Activated gamma-delta T cell treated with anti-CD3 and anti-CD28 coated beads, Interleukin-2, amount 50 U/mL, for 16 hours (primary cell): ENCODE measurements around the gene SOX15.
"Not testable (repeated sequence)": the region's sequence is repeated elsewhere in the genome, so short reads cannot be mapped to it uniquely, and the experiment has no call there.

Experiments used
- DNase-seq: peaks from one replicate; pipeline ENCODE4 v3.0.0-alpha.2; 2020; ENCODE audit warnings: low read depth

Gene SOX15

GRCh38 chr17:7610641-7611040, 20.7 kb upstream of the SOX15 start:
- DNase-seq, result no peak

- DNase-seq, result no peak
These were observed 16.4 kb upstream of the SOX15 start for GRCh38 chr17:7606280-7606679.

- DNase-seq, result not testable (repeated sequence)
These were observed 7.7 kb upstream of the SOX15 start for GRCh38 chr17:7597561-7597960.

GRCh38 chr17:7593296-7593695, 3.4 kb upstream of the SOX15 start:
- no peak for DNase-seq

- DNase-seq, result no peak
These were observed 2.6 kb upstream of the SOX15 start for GRCh38 chr17:7592422-7593021.

GRCh38 chr17:7591596-7591995, 1.7 kb upstream of the SOX15 start:
- no peak for DNase-seq

- no peak for DNase-seq
These were observed 849 bp upstream of the SOX15 start for GRCh38 chr17:7590743-7591142.

- peak; percentile 49 for DNase-seq
These were observed 558 bp downstream of the SOX15 start for GRCh38 chr17:7589204-7589868.

- DNase-seq, result no peak
These were observed 1.2 kb downstream of the SOX15 start for GRCh38 chr17:7588553-7589203.

- no peak for DNase-seq
These were observed 2.3 kb downstream of the SOX15 start for GRCh38 chr17:7587420-7588151.

GRCh38 chr17:7586673-7587419, 3.0 kb downstream of the SOX15 start:
- DNase-seq, result no peak

GRCh38 chr17:7583253-7584109, 6.4 kb downstream of the SOX15 start, which contains the start of gene MPDU1:
MPDU1 (plus strand) TSS chr17:7583852; CDS start chr17:7583863, 11 bp downstream.
- DNase-seq, result peak; percentile 90

- no peak for DNase-seq
These were observed 7.3 kb downstream of the SOX15 start for GRCh38 chr17:7582396-7583252.

GRCh38 chr17:7580604-7581575, 9.0 kb downstream of the SOX15 start:
- no peak for DNase-seq

- no peak for DNase-seq
These were observed 9.9 kb downstream of the SOX15 start for GRCh38 chr17:7579834-7580603.

- DNase-seq, result peak; percentile 45
These were observed 10.7 kb downstream of the SOX15 start, which contains the start of gene CD68 for GRCh38 chr17:7579001-7579833. CD68 (plus strand) TSS chr17:7579638; CDS start chr17:7579678, 40 bp downstream.
